GM13977 (cell line): ENCODE data around the gene MRPS26.

Source experiments
- DNase-seq: peaks from one replicate; pipeline ENCODE4 v3.0.0; 2012; ENCODE audit warnings: low spot score
- in situ Hi-C: fragments of 300-500 bp; cut with MboI; formaldehyde crosslinking; loops from one replicate; pipeline ENCODE4 v1.12.0; 2022; ENCODE audit warnings: low sequenced_read_pairs, low pct_unique_long_range_greater_than_20kb, mixed read lengths, inconsistent platforms; ENCODE audit not compliant: unreplicated experiment
- TF ChIP-seq, protein P1 (sequence below): IDR thresholded peaks from 2 replicates; pipeline ENCODE4 v1.5.1; 2012; ENCODE audit warnings: mild to moderate bottlenecking, control low read depth; ENCODE audit not compliant: insufficient read depth; ENCODE audit errors: extremely low read depth, missing control alignments

Gene MRPS26

DNA sequence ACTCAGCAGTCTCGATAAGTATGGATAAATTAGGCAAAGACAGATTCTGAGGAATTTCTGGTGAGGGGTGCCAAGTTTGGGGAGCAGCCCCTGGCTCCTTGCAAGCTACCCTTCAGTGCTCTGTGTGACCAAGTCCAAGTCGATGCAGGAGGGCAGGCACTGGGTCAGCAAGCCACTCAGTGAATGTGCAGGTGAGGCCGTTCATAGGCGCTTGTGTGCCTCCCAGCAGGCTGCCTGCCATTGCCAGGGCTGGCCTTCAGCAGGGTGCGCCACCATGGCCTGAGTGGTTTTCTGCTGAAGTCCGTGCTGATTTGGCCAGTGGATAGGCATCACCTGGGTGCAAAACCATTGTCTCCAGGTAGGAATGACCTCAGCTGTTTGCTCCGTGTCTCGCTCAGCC, 5.8 kb upstream of the MRPS26 start:
- in situ Hi-C loops, result no loop called here
- TF ChIP-seq, protein P1, sequence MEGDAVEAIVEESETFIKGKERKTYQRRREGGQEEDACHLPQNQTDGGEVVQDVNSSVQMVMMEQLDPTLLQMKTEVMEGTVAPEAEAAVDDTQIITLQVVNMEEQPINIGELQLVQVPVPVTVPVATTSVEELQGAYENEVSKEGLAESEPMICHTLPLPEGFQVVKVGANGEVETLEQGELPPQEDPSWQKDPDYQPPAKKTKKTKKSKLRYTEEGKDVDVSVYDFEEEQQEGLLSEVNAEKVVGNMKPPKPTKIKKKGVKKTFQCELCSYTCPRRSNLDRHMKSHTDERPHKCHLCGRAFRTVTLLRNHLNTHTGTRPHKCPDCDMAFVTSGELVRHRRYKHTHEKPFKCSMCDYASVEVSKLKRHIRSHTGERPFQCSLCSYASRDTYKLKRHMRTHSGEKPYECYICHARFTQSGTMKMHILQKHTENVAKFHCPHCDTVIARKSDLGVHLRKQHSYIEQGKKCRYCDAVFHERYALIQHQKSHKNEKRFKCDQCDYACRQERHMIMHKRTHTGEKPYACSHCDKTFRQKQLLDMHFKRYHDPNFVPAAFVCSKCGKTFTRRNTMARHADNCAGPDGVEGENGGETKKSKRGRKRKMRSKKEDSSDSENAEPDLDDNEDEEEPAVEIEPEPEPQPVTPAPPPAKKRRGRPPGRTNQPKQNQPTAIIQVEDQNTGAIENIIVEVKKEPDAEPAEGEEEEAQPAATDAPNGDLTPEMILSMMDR, result no peak
- DNase-seq, result no peak

- in situ Hi-C loops, result no loop called here
- TF ChIP-seq, protein P1, result no peak
- DNase-seq, result no peak
These were observed 3.9 kb upstream of the MRPS26 start for GRCh38 chr20:3041854-3042409.

GRCh38 chr20:3042625-3043024, 3.2 kb upstream of the MRPS26 start:
- TF ChIP-seq, protein P1, result no peak
- DNase-seq, result no peak
- in situ Hi-C loops, result no loop called here

GRCh38 chr20:3043322-3043721, 2.5 kb upstream of the MRPS26 start, which contains the start of gene GNRH2:
GNRH2 (plus strand) TSS chr20:3043622; CDS start chr20:3044415, 793 bp downstream.
- TF ChIP-seq, protein P1, result no peak
- no peak for DNase-seq
- in situ Hi-C loops, result no loop called here

DNA sequence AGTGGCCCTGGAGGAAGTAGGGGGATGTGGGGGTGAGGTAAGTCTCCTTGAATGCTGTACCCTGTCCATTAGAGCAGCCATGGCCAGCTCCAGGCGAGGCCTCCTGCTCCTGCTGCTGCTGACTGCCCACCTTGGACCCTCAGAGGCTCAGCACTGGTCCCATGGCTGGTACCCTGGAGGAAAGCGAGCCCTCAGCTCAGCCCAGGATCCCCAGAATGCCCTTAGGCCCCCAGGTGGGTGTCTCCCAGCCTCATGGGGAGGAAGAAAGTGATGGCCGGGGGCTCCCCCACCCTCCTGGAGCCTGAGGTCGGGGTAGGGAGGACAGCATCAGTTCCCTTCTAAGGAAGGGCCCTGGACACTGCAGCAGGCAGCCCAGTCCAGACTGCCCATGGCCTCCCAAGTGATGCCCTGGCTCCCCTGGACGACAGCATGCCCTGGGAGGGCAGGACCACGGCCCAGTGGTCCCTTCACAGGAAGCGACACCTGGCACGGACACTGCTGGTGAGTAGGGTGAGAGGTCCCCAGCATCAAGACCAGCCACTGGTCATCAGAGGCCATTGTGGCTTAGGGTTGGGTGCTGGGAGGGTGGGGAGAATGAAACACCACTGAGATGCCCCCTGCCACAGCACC, 1.4 kb upstream of the MRPS26 start:
- in situ Hi-C loops, result no loop called here
- DNase-seq, result no peak
- TF ChIP-seq, protein P1, result no peak

DNA sequence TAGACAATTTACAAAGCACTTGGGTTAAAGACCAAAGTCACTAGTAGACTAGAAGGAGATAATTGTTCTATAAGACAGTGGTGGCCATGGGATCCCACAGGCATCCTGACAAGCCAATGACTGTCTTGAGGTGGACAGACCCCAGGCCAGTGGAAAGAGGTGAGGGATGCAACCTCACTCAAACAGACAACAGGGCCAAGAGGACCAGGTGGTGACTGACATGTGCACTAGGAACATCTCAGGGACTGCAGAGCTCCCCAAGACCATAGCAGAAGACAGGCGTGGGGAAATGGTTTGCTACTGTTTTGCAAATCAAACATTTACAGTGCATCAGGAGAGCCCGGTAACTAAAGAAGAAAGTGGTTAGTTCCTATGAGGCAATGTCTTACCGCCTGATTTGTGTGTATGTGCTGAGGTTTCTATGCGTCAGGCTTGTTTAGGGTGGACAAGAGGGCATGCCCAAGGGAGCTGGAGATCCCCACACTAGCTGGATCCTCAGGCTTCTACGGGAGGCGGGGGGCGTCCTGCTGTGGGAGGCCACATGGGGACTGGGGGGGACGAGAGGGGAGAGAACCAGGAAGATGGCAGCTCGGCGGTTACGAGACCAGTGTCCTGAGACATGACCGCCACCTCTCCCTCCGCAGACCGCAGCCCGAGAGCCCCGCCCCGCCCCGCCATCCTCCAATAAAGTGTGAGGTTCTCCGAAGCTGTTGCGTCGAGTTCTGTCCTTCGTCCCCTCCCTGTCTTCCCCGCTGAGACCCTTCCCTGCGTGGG, 623 bp upstream of the MRPS26 start:
- in situ Hi-C loops, result no loop called here
- TF ChIP-seq, protein P1, result no peak
- peak; percentile 88 for DNase-seq
